ENCODE data around the gene MLF2.
A peak's percentile ranks its signal among the peaks of the same experiment; 100 is the strongest.

MLF2 gene

GRCh38 chr12:6768990-6769389, 16.0 kb upstream of the MLF2 start:
- H3K4me3 ChIP-seq (ENCODE audit: low read depth, low read length) = no peak overlapping the region
- TF ChIP-seq MAX (IDR thresholded peaks at IDR 0.05; ENCODE audit: low read depth, low read length) = no peak
- DNase-seq (ENCODE audit: low read depth) = no peak

GRCh38 chr12:6768437-6768914, 15.5 kb upstream of the MLF2 start:
- DNase-seq (ENCODE audit: low read depth) = no peak
- TF ChIP-seq POLR2A (IDR thresholded peaks at IDR 0.05; ENCODE audit: extremely low read depth, insufficient read length) = no peak
- TF ChIP-seq CTCF (IDR thresholded peaks at IDR 0.05; ENCODE audit: low read depth, low read length) = no peak
- no peak for TF ChIP-seq MAX (IDR thresholded peaks at IDR 0.05; ENCODE audit: low read depth, low read length)
- no peak for TF ChIP-seq MYC (IDR thresholded peaks at IDR 0.05; ENCODE audit: low read depth, low read length)
- H3K4me3 ChIP-seq (ENCODE audit: low read depth, low read length) = no peak overlapping the region

- H3K4me3 ChIP-seq (ENCODE audit: low read depth, low read length) = peak overlapping the region; percentile 46
- TF ChIP-seq POLR2A (IDR thresholded peaks at IDR 0.05; ENCODE audit: extremely low read depth, insufficient read length) (no peak), MYC (IDR thresholded peaks at IDR 0.05; ENCODE audit: low read depth, low read length) (no peak)
- no peak for DNase-seq (ENCODE audit: low read depth)
Observed at GRCh38 chr12:6767353-6768319, 14.7 kb upstream of the MLF2 start.

GRCh38 chr12:6766651-6767349, 13.9 kb upstream of the MLF2 start:
- peak; percentile 69; the same call in 1 of the 2 replicates for TF ChIP-seq MYC (IDR thresholded peaks at IDR 0.05; ENCODE audit: low read depth, low read length)
- TF ChIP-seq POLR2A (IDR thresholded peaks at IDR 0.05; ENCODE audit: extremely low read depth, insufficient read length) = peak; percentile 25
- peak; percentile 38; the same call in 1 of the 2 replicates for TF ChIP-seq MAX (IDR thresholded peaks at IDR 0.05; ENCODE audit: low read depth, low read length)
- peak; percentile 29 for TF ChIP-seq CTCF (IDR thresholded peaks at IDR 0.05; ENCODE audit: low read depth, low read length)
- peak; percentile 74 for DNase-seq (ENCODE audit: low read depth)

GRCh38 chr12:6765634-6766581, 13.0 kb upstream of the MLF2 start, which contains the start of gene PTMS:
PTMS (plus strand) TSS chr12:6766363; CDS start chr12:6766706, 343 bp downstream.
- peak; percentile 59 for DNase-seq (ENCODE audit: low read depth)
- H3K4me3 ChIP-seq (ENCODE audit: low read depth, low read length) = peak within 1 kb of the TSS; percentile 46
- TF ChIP-seq CTCF (IDR thresholded peaks at IDR 0.05; ENCODE audit: low read depth, low read length) (no peak), MAX (IDR thresholded peaks at IDR 0.05; ENCODE audit: low read depth, low read length) (no peak), MYC (IDR thresholded peaks at IDR 0.05; ENCODE audit: low read depth, low read length) (no peak), POLR2A (IDR thresholded peaks at IDR 0.05; ENCODE audit: extremely low read depth, insufficient read length) (peak; percentile 1)

More at GRCh38 chr12:6766651-6767349, 13.9 kb upstream of the MLF2 start:
- peak overlapping the region; percentile 46 for H3K4me3 ChIP-seq (ENCODE audit: low read depth, low read length)

- no peak overlapping the region for H3K4me3 ChIP-seq (ENCODE audit: low read depth, low read length)
- DNase-seq (ENCODE audit: low read depth) = no peak
- no peak for TF ChIP-seq MYC (IDR thresholded peaks at IDR 0.05; ENCODE audit: low read depth, low read length)
- no peak for TF ChIP-seq POLR2A (IDR thresholded peaks at IDR 0.05; ENCODE audit: extremely low read depth, insufficient read length)
- no peak for TF ChIP-seq CTCF (IDR thresholded peaks at IDR 0.05; ENCODE audit: low read depth, low read length)
- no peak for TF ChIP-seq MAX (IDR thresholded peaks at IDR 0.05; ENCODE audit: low read depth, low read length)
Observed at GRCh38 chr12:6765048-6765633, 12.2 kb upstream of the MLF2 start.
